Left cardiac atrium (tissue), 4 donors: Measurements from ENCODE around the gene CHAD. TPM values are rescaled to one million over a fixed set of nuclear protein-coding genes. Genes with fewer than 3 reads are reported as not detected.
"Not testable (repeated sequence)": the region's sequence is repeated elsewhere in the genome, so short reads cannot be mapped to it uniquely, and the experiment has no call there.

ENCODE experiments used
- ATAC-seq, 2 donors: fragments of 200-7000 bp; cut with Tn5 transposase; one replicate each; pipeline ENCODE4 v1.9.1; 2020; ENCODE audit warnings: mild to moderate bottlenecking in 2 of 2, moderate library complexity in 2 of 2
- DNase-seq: peaks from one replicate; pipeline ENCODE4 v3.0.0-alpha.2; 2020
- intact Hi-C, 2 donors: fragments of 100-400 bp; cut with DNase I; formaldehyde crosslinking; loops; one replicate each; pipeline versions ENCODE4 v1.14.1 to v1.15.1; 2022 to 2023
- total RNA-seq, 2 donors: library from RNA; stranded (reverse); fragmentation: NEBNext Ultra II Directional; extraction: Animal tissue kit (Norgen Biotek cat#: 25700); gene quantifications; one replicate each; pipeline ENCODE4 v1.2.1, GENCODE V29; 2021
- donor health status: DM: no; HTN: yes; CAD: no.
- donor health status: DM: no; HTN: yes; CAD: no; lungs with severe emphysema.
- donor health status: DM: yes; HTN: yes; CAD: no.
- donor health status: Dilated cardiomyopathy.

Gene CHAD
- total RNA-seq, 2 donors from 2014 or later = 0.37 to 1.1 TPM

DNA sequence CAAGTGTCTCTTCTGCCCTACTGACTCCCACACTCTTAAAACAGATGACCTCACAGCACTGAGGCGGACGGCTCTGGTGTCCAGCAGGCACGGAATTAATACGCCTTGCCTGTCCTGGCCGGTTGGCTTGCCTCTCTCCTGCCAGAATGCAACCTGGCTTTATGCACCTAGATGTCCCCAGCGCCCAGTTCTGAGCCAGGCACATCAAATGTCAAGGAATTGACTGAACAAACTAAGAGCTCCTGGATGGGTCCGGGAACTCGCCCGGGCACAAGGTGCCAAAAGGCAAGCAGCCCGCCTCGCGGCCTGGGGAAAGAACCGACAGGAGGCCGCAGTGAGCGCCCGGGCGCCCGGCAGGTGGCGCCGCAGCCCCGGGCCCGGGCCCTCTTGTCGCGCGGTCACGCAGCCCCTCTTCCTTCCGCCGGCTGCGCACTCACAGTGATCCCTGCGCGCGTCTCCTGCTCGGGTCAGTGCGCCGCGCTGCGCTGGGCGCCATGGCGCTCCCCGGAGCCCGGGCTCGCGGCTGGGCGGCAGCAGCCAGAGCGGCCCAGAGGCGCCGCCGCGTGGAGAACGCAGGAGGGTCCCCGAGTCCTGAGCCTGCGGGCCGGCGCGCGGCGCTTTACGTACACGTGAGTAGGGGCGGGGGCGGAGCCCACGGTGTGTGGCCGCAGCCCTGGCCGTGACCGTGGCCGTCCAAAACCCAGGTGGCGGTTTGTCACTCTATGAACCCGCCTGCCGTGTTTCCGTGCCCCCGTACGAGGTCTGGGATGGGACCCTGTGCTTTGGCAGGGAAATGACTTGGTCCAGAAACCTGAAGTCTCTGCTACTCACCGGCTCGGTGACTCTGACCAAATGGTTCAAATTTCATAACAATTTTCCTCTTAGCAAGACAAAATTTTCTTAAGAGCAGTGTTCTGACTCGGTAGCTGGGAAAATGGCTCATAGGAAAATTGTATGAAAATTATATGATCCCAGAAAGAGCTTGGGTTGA lies 10.0 kb upstream of the CHAD start, which contains the start of gene RSAD1:
RSAD1 (plus strand) TSS at position 470 of the 991 bp plus-strand sequence; CDS start at position 495, 25 bp downstream.
- peak; percentile 91 for DNase-seq
- peak; percentile 90 to 91 for ATAC-seq
- intact Hi-C loops = loop anchor here in 1 of 2 donors (2.0 to 5.0 kb wide), 2 partner anchors 51 to 116 kb away; partner anchors contain the start of gene ACSF2

DNA sequence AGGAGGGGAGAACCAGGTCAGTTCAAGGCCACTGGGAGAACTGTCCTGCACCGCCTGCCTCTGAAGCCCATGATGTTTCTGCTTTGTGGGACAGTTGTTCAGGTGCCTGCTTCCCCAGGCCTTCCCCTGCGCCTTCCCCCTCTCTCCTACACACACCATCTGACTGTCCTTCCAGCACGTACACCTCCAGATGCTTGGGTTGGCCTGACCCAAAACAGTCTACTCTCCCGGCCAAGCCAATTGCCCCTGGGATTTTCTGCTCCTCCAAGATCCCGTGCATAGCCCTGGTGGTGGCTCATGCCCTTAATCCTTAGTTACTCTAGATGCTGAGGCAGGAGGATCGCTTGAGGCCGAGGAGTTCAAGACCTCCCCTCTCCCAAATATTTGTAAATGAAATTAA lies 9.3 kb upstream of the CHAD start:
- ATAC-seq (peak in 1 of 2 donors; percentile 2), DNase-seq (no peak)
- intact Hi-C loops = loop anchor here in 1 of 2 donors (2.0 to 5.0 kb wide), 2 partner anchors 51 to 115 kb away; partner anchors contain the start of gene ACSF2

DNA sequence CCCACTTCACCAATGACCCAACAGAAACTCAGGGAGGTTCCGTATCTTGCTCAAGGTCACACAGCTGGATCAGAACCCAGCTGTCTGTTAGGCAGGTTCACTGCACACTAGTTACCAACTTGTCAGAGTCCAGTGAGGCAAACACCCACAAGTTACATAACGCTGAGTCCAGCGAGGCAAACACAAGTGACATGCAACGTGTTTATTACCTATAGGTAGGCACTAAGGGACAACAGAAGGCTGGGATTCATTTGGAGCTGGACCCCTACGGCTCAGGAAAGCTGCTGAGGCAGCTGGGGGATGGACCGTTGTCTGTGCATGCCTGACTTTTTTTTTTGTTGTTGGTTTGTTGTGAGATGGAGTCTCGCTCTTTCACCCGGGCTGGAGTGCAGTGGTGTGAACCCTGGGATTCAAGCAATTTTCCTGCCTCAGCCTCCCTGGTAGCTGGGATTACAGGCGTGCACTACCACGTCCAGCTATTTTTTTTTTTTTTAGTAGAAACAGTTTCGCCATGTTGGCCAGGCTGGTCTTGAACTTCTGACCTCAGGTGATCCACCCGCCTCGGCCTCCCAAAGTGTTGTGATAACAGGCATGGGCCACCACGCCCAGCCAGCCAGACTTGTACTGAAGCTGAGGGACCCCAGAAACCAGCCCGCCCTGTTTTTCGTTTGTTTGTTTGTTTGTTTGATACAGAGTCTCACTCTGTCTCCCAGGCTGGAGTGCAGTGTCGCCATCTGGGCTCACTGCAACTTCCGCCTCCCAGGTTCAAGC lies 8.1 kb upstream of the CHAD start:
- no peak for DNase-seq
- intact Hi-C loops = loop anchor here in 1 of 2 donors (5.0 kb wide), 1 partner anchor 49 kb away; the partner anchor contains the start of gene ACSF2
- no peak for ATAC-seq

DNA sequence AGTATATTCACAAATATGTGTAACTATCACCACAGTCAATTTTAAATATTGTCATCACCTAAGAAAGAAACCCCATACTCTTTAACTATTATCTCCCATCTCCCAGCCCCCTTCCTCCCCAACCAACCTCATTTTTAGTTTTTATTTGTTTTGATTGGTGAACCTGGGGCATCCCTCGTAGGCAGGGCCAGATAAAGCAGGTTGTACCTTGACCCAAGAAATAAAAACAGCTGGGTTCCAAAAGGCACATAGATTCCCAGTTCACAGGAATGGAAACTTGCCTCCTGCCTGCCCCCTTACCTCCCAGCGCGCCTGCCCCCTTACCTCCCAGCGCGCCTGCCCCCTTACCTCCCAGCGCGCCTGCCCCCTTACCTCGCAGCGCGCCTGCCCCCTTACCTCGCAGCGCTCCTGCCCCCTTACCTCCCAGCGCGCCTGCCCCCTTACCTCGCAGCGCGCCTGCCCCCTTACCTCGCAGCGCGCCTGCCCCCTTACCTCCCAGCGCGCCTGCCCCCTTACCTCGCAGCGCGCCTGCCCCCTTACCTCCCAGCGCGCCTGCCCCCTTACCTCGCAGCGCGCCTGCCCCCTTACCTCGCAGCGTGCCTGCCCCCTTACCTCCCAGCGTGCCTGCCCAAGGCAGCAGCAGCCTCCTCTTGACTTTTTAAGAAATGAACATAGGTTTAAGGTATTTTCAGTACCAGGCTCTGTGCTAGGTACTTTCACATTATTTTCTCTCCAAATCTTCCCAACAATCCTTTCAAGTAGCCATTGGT lies 7.3 kb upstream of the CHAD start:
- ATAC-seq, DNase-seq: not testable (repeated sequence)
- intact Hi-C loops = loop anchor here in 1 of 2 donors (5.0 kb wide), 1 partner anchor 49 kb away; the partner anchor contains the start of gene ACSF2

GRCh38 chr17:50475362-50475761 lies 6.7 kb upstream of the CHAD start:
- ATAC-seq (no peak), DNase-seq (no peak)
- intact Hi-C loops = loop anchor here in 1 of 2 donors (5.0 kb wide), 1 partner anchor 48 kb away; the partner anchor contains the start of gene ACSF2

- intact Hi-C loops = no loop called here
- DNase-seq (no peak), ATAC-seq (no peak)
These were observed 5.8 kb upstream of the CHAD start for GRCh38 chr17:50474523-50474922.

- DNase-seq (no peak), ATAC-seq (no peak)
- intact Hi-C loops = no loop called here
These were observed 5.2 kb upstream of the CHAD start for GRCh38 chr17:50473901-50474300.

DNA sequence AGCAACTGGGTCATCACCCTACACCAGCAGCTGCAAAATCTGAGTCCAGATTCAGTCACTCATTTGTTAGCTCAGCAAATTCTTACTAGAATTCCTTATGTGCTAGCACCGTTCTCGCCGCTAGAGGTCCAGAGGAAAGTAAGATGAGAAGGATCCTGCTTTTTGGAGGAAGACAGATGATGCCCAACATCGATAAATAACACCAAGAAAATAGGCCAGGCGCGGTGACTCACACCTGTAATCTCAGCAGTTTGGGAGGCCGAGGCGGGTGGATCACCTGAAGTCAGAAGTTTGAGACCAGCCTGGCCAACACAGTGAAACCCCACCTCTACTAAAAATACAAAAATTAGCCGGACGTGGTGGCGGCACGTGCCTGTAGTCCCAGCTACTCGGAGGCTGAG lies 4.1 kb upstream of the CHAD start:
- intact Hi-C loops, ATAC-seq, DNase-seq: not testable (repeated sequence)

GRCh38 chr17:50472286-50472685 lies 3.6 kb upstream of the CHAD start:
- intact Hi-C loops = no loop called here

GRCh38 chr17:50471009-50471905 lies 2.6 kb upstream of the CHAD start:
- DNase-seq = no peak
- ATAC-seq = no peak
- intact Hi-C loops = no loop called here

More at GRCh38 chr17:50472286-50472685, 3.6 kb upstream of the CHAD start:
- ATAC-seq (no peak), DNase-seq (no peak)

DNA sequence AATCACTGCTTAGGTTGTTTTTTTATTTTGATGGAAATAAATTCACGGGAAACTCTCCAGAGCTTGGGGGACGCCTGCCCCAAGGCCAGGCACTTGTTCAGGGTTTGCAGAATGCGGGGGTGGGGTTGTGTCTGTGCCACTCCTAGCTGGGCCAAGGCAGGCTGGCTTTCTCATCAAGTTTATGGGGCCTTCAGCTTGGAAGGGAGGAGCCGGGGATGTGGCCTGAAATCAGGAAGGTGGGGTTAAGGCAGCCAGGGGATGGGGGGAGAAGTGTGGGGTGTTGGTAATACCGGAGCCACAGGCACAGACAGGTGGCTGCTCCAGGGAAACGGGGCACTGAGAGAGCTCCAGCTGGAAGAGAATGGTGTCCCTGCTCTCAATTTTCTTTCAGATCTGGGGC lies 1.7 kb upstream of the CHAD start:
- intact Hi-C loops = no loop called here
- DNase-seq = no peak
- ATAC-seq = no peak

DNA sequence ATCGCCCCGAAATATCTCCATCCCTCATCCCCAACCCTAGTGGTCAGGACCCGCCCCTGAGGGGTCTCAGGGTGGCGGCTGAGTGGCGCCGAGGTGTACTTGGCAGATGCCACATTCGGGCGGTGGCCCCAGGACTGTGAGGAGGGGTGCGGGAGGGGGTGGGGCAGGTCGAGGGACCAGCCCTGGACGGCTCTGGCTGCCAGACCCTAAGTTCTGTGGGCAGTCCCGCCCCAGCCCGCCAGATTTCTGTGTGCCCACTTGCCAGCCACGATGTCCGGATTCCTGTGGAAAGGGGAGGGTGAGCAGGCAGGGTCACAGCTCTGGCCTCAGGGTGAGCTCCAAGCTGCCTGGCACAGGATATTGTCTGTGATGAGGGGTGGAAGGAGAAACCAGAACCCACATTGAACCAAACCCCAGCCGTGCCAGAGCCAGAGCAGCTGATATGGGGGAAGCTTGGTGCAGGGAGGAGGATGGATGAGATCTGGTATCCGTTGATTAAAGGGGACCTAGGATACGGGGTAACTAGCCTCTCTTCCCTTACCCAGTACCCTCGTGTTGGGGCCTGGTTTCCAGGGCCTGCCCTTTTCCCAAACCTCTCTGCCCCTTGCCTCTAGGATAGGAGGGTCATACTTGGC lies 1.1 kb upstream of the CHAD start:
- intact Hi-C loops = no loop called here
- no peak for ATAC-seq
- DNase-seq = no peak

- intact Hi-C loops = no loop called here
- peak; percentile 27 to 35 for ATAC-seq
- no peak for DNase-seq
These were observed 527 bp upstream of the CHAD start for GRCh38 chr17:50469208-50469605.

DNA sequence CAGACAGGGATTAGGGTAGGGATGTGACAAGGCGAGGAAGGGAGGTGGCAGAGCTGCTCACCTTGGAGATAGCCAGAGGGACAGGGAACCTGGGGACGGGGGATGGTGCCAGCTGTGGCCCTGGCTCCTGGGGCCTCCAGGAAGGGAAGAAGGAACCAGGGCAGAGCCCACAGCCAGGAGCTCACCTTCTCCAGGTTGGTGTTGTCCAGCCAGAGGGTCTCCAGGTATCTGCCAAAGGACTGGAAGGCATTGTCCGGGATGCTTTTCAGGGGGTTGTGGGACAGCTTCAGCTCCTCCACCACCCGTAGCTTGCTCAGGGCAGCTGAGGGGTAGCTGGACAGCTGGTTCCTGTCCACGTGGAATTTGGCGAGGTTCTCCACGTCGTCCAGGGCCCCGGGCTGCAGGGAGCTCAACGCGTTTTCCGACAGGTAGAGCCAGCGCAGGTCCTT lies 801 bp downstream of the CHAD start:
- no peak for DNase-seq
- intact Hi-C loops = no loop called here
- ATAC-seq = no peak

GRCh38 chr17:50467114-50467854 lies 1.4 kb downstream of the CHAD start:
- no peak for ATAC-seq

DNA sequence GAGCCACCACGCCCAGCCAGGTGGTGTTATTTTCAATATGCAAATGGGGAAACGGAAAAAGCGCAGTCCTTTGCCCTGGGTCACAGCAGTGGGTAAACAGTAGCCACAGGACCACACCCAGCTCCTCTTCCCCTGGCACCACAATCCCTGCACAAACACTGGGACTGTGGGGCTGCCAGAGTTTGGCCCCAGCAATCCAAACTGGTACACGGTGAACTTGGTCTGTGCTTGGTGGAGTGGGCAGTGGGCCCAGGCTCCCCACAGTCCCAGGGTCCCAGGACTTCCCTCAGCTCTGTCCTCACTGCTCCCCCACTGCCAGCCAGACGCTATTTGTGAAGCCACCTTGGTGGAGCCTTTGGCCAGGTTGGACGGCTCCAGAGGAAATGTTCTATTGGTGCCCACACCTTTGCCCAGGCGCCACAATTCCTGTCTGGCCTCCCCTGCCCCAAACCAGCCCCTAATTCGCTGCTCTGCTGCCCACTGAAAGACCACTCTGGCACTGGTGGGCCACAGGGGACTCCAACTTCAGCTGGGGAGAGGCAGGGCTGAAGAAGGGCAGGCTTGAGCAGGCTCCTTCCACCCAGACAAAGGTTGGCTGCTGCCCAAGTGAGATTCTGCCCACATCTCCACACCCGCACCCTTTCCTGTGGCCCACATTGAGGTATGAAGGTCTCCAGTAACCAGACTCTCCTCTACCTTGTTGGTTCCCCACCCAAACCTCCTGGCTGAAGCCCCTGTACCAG lies 2.1 kb downstream of the CHAD start:
- intact Hi-C loops = no loop called here
- no peak for DNase-seq
- no peak for ATAC-seq

More at GRCh38 chr17:50467114-50467854, 1.4 kb downstream of the CHAD start:
- DNase-seq = no peak
- intact Hi-C loops = no loop called here
